NCI-H1694 (cell line): ENCODE results near the gene C21orf58.
"Not testable (repeated sequence)": the region's sequence is repeated elsewhere in the genome, so short reads cannot be mapped to it uniquely, and the experiment has no call there.

Experiments
- DNase-seq: peaks from one replicate; lab custom pipeline; 2025; lab: John Stamatoyannopoulos, UW

C21orf58 gene

GRCh38 chr21:46323710-46324389, at the start of gene C21orf58, which contains the start of gene PCNT:
C21orf58 (minus strand) TSS chr21:46323870; CDS start chr21:46322738, 1,132 bp downstream.
PCNT (plus strand) TSS chr21:46324156; CDS start chr21:46324229, 73 bp downstream.
- peak; percentile 93 for DNase-seq

- not testable (repeated sequence) for DNase-seq
Measured at GRCh38 chr21:46372947-46373346, 49.3 kb upstream of the C21orf58 start.

GRCh38 chr21:46372014-46372485, 48.4 kb upstream of the C21orf58 start:
- no peak for DNase-seq

- DNase-seq = no peak
Measured at GRCh38 chr21:46371204-46372013, 47.7 kb upstream of the C21orf58 start.

GRCh38 chr21:46369520-46370235, 46.0 kb upstream of the C21orf58 start:
- no peak for DNase-seq

GRCh38 chr21:46368533-46369285, 45.0 kb upstream of the C21orf58 start:
- no peak for DNase-seq

- no peak for DNase-seq
Measured at GRCh38 chr21:46366966-46367365, 43.3 kb upstream of the C21orf58 start.

GRCh38 chr21:46366561-46366960, 42.9 kb upstream of the C21orf58 start:
- DNase-seq = no peak

- no peak for DNase-seq
Measured at GRCh38 chr21:46366091-46366490, 42.4 kb upstream of the C21orf58 start.

- DNase-seq = no peak
Measured at GRCh38 chr21:46363698-46364097, 40.0 kb upstream of the C21orf58 start.

- no peak for DNase-seq
Measured at GRCh38 chr21:46362946-46363345, 39.3 kb upstream of the C21orf58 start.

GRCh38 chr21:46361935-46362334, 38.3 kb upstream of the C21orf58 start:
- no peak for DNase-seq

GRCh38 chr21:46361176-46361575, 37.5 kb upstream of the C21orf58 start:
- no peak for DNase-seq

GRCh38 chr21:46357684-46358425, 34.2 kb upstream of the C21orf58 start:
- DNase-seq = no peak

GRCh38 chr21:46357335-46357604, 33.6 kb upstream of the C21orf58 start:
- DNase-seq = no peak

GRCh38 chr21:46356494-46357334, 33.0 kb upstream of the C21orf58 start:
- no peak for DNase-seq

- DNase-seq = no peak
Measured at GRCh38 chr21:46356005-46356338, 32.3 kb upstream of the C21orf58 start.

GRCh38 chr21:46355161-46356004, 31.7 kb upstream of the C21orf58 start:
- DNase-seq = no peak

GRCh38 chr21:46354518-46354917, 30.8 kb upstream of the C21orf58 start:
- no peak for DNase-seq

GRCh38 chr21:46354046-46354445, 30.4 kb upstream of the C21orf58 start:
- no peak for DNase-seq
